ENCODE data around the gene ELF5.

GRCh38 chr11:34522188-34522587 lies 8.6 kb upstream of the ELF5 start:
- TF ChIP-seq GABPA (IDR thresholded peaks at IDR 0.05 in 1 of 2, conservative IDR thresholded peaks at IDR 0.05 in 1 of 2) (no peak), CTCF (IDR thresholded peaks at IDR 0.05; ENCODE audit: low read depth, low read length, missing input control) (no peak)
